HG02571 (cell line): ENCODE results near the gene AGAP1.

Experiments used
- ATAC-seq: cut with Tn5 transposase; IDR thresholded peaks from one replicate; pipeline ENCODE4 v1.9.1; 2021; ENCODE audit warnings: mild to moderate bottlenecking, moderate library complexity; ENCODE audit not compliant: unreplicated experiment

AGAP1 gene

DNA sequence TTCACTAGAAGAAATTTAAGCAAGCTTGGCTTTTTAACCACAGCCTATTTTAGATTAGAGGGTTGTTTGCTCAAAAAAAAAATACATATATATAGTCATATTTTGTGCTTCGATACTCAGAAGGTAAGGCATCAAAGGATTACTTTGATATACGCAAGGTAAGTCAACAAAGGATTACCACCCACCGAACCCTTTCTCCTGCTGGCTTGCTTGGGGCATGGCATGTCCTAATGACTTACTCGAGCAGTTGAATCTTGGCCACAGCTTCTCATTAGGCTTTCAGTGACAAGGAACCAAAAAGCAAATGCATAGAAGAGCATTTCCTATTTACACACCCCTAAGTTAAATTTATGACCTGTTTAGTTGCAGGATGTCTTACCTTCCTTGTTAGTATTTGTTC is 295.7 kb downstream of the AGAP1 start:
- no peak for ATAC-seq

DNA sequence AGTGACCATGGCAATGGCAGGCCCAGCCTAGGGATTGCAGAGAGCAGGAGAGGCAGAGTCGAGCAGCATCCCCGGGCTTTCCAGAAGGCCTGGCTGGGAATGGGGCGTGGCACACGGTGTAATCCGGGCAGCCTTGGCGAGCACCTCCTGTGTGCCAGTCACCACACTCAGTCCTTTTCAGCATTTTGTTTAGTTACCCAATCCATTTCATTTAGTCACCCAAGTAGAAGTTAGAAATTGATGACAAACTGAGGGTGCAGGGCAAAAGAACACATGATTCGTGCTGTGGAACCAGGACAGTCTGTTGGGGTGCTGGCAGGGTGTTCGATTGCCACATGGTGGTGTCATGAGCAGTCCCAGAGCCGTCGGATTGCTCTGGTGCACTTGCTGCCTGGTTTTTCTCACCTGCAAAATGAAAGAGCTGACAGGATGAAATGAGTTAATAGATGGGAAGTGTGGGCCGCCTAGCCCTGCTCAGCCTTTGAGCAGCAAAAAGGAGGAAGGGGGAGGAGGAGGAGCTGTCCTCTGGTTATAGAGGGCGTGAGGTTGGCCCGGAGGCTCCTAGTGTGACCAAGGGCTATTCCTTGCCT is 299.4 kb downstream of the AGAP1 start:
- ATAC-seq: no peak

- no peak for ATAC-seq
Observed at GRCh38 chr2:235799281-235799680, 305.4 kb downstream of the AGAP1 start.

DNA sequence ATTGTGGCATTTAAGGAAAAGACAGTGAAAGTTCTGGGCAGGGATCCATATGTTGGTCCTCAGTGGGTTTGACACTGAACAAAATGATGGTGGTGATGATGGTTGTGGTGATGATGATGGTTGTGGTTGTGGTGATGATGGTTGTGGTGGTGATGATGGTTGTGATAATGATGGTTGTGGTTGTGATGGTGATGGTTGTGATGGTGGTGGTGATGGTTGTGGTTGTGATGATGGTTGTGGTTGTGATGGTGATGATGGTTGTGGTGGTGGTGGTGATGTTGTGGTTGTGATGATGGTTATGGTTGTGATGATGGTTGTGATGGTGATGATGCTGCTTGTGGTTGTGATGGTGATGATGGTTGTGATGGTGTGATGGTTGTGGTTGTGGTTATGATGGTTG is 308.7 kb downstream of the AGAP1 start:
- no peak for ATAC-seq

- ATAC-seq: no peak
Observed at GRCh38 chr2:235803028-235803427, 309.2 kb downstream of the AGAP1 start.

GRCh38 chr2:235804676-235805075 is 310.8 kb downstream of the AGAP1 start:
- ATAC-seq: no peak

GRCh38 chr2:235806986-235807750 is 313.3 kb downstream of the AGAP1 start:
- ATAC-seq: no peak

GRCh38 chr2:235808366-235808765 is 314.5 kb downstream of the AGAP1 start:
- no peak for ATAC-seq

DNA sequence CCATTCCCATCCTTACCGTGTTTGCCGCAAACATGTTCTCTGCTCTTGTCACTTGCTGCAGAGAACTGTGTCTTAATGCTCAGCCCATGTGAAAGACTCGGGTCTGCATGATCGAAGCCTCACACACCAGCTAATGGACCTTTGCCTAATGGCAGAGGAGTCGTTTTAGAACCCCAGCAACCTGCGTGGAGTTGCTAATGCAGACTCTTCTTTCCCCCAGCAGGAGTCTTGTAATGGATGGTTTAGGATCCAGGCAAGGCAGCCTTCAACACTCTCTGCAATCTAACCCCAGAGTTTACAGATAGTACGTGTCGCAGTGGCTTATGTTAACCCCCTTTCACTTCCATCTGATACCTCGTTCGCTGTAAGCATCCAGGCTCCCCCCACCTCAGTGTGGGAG is 316.4 kb downstream of the AGAP1 start:
- ATAC-seq: no peak

GRCh38 chr2:235810846-235811245 is 317.0 kb downstream of the AGAP1 start:
- no peak for ATAC-seq

- ATAC-seq: no peak
Observed at GRCh38 chr2:235811446-235812184, 317.8 kb downstream of the AGAP1 start.

GRCh38 chr2:235812185-235812665 is 318.4 kb downstream of the AGAP1 start:
- no peak for ATAC-seq

DNA sequence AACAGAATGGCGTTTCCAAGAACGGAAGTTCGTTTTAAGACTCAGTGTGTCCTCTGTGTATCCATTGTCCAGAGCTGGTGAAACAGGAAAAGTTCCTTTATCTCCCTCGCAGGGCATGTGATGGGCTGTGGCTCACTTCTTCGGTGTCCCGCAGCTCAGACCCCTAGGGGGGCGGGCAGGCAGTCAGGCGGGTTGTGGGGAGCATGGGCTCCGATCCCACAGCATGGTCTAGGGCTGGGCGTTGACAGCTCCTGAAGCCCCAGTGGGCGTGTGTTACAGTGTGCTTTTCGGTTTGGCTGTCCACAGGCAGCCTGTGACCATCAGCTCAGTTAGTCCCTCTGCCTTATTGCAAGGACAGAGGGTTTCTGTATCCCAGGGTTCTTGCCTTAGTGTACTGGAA is 319.6 kb downstream of the AGAP1 start:
- no peak for ATAC-seq

DNA sequence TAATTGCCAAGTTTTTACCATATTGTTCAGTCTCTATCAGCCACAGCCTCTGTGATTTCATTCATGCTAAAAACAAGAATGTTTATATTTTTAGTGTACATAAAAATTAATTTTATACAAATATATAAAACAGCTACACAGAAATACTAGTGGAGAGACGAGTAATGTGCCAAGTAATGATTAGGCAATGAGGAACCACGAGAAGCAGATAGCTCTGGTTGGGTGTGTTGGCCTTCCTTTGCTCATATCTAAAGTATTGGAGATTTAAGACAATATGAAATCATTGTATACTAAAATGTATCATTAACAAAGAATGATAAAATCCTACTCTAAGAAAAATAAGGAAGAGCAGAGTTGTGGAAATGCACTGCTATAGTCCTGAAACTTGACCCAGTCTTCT is 326.7 kb downstream of the AGAP1 start:
- no peak for ATAC-seq

GRCh38 chr2:235824331-235824730 is 330.5 kb downstream of the AGAP1 start:
- no peak for ATAC-seq

GRCh38 chr2:235825946-235826345 is 332.1 kb downstream of the AGAP1 start:
- no peak for ATAC-seq

DNA sequence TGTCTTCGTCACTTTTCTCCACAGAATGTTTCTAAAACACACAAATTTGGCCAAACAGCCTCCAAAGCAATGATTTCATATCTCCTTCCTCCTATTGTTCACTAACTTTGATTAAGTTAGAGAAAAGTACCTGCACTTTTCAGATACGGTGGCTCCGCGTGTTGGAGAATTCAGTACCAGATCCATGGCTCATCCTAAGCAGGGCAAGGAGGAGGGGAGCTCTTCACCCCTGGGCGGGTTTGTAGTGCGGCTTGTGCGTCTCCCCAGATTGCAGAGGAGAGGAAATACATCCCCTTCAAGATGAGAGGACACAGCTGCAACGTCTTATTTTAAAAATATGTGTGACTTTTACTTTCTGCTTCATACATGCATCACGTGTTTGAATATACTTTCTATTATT is 333.0 kb downstream of the AGAP1 start:
- no peak for ATAC-seq

GRCh38 chr2:235827585-235827992 is 333.7 kb downstream of the AGAP1 start:
- no peak for ATAC-seq

- no peak for ATAC-seq
Observed at GRCh38 chr2:235829726-235830125, 335.9 kb downstream of the AGAP1 start.

- ATAC-seq: no peak
Observed at GRCh38 chr2:235831755-235832154, 337.9 kb downstream of the AGAP1 start.

DNA sequence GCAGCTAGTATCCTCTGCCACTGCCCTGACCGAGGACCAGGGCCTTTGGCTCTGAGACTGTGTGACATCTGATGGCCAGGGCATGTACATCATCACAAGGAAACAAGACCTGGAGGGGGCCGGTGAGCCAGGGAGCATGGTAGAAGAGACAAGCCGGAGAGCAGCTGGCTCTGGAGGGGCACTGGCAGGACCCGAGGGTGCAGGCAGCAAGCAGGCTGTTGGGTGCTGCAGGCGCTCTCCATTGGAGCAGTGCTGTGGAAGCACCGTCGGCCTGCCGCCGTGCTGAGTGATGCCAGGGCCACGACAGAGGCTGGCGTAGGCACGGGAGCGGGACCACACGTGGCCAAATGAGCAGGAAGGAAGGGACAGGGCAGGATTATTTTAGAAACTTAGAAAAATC is 339.1 kb downstream of the AGAP1 start:
- no peak for ATAC-seq
